Activated CD4-positive, alpha-beta T cell treated with anti-CD3 and anti-CD28 coated beads for 1 hour (primary cell): ENCODE data around the gene HAO1.
"Not testable (repeated sequence)": the region's sequence is repeated elsewhere in the genome, so short reads cannot be mapped to it uniquely, and the experiment has no call there.

Source experiments
- DNase-seq: peaks from one replicate; pipeline ENCODE4 v3.0.0-alpha.2; 2020

The HAO1 gene

DNA sequence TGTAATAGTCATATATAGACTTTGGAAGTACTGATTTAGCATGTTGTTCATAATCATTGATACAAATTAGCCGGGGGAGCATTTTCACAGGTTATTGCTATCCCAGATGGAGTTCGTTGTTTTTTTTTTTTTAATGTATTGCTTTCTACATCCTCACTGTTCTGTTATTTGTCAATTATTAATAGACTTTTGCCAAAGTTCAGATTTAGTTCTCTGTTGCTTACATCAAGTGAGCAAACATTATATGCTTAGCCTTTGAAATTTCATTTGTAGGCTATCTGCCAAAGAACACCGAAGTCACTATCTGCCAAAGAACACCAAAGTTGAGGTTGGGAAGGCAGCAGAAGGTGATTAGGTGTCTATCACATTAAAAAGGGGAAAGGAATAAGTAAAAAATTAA is at the start of gene HAO1:
TSS of gene HAO1 (minus strand) at position 118 of the 400 bp plus-strand sequence. CDS start at position 82, 36 bp downstream.
- DNase-seq, result no peak

DNA sequence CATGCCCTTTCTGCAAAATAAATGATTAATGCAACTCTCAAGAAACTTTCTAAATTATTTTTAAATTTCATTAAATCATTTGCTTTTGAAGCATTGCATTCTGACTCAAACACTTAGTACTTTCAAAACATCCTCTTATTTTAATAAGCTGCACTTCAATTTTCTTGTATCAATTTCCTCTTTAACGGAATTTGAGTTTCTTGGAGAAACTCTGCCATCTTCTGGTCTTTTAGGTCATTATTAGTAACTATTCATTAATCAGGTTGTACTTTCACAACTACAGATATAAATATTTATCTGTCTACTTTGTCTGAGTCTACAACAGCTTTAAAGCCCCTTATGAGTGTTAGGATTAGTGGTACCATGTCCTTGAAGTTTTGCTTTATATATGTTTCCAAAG is 49.1 kb upstream of the HAO1 start:
- no peak for DNase-seq

DNA sequence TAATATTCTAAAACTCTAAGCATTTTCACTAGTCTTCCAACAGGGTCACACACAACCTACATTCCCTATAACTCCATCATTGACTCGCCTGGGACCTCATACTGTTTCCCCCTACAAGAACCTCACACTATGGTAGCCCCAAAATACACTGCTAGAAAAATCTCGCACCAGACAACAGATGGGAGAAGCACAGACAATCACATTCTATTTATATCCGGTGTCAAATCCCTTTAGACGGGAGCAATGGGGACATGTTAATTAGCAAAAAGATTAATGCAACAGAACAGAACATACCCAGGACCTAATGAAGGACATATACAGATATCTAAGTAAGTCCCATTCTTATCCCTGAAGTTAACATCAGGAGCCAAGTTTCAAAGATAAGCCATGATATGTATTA is 45.7 kb upstream of the HAO1 start:
- no peak for DNase-seq

DNA sequence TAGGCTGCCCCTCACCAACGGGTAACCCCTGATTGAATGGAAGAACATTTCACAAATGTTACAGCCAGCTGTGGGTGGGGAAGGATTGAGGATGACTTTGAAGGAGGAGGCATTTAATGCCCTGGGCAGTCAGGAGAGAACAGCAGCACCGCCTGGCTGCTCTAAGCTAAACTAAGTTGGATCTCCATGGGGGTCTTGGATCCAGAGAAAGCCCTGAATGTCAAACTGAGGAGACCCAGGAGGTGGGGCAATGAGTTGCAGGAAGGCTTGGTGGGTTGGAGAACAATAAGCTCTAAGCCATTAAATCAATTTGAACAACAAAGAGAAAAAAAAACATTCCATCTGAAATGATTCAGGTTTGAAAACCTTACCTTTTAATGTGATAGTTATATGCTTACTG is 43.9 kb upstream of the HAO1 start:
- no peak for DNase-seq

- no peak for DNase-seq
Observed at GRCh38 chr20:7981374-7981773, 41.1 kb upstream of the HAO1 start.

DNA sequence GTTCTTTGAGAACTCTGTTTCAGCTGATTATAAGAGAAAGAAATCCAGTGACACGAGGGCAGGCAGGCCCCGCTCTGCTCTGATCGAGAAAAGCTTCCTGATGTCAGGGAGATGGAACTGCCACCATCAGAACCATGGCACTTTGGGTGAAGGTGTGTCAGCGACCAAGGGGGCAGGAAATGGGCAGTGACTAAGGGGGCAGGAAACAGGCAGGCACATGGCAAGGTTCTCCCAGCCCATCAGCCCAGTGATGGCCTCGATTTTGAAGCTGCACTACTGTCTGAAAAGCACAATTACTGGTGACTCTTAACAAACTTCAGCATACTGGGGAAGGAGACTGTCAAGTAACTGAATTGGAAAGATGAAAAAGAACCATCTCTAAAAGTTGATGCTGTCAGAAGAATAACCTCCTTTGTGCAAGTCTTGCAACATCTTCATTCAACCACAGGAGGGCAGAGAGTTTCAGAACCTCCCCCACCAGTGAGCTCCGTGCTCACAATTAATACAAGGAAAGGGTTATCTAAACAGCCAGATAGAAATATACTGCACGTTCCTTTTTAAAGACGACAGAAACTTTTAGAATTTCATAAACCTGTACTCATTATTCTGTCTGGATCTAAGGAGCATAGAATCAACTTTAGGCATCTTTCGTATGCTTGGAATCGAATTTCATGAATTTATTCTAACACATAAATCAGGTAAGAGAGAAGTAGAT is 40.2 kb upstream of the HAO1 start:
- no peak for DNase-seq

DNA sequence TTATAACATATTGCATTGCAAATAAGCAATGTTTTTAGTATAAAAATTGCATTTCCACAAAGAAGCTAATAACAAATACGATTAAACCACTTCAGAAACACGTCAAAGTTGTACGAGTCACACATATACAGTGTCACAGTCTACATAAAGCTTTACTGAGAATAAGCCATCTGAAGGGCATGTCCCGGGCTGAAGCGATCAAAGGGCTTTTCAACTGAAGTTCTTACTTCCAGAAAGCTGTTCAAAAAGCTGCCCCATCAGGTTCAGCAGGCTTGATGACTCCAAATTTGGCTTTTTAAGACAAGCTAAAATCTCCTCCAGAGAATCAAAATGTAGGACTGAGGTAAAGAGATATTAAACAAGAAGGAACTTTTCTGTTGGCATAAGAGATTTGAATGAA is 37.5 kb upstream of the HAO1 start:
- DNase-seq, result no peak

DNA sequence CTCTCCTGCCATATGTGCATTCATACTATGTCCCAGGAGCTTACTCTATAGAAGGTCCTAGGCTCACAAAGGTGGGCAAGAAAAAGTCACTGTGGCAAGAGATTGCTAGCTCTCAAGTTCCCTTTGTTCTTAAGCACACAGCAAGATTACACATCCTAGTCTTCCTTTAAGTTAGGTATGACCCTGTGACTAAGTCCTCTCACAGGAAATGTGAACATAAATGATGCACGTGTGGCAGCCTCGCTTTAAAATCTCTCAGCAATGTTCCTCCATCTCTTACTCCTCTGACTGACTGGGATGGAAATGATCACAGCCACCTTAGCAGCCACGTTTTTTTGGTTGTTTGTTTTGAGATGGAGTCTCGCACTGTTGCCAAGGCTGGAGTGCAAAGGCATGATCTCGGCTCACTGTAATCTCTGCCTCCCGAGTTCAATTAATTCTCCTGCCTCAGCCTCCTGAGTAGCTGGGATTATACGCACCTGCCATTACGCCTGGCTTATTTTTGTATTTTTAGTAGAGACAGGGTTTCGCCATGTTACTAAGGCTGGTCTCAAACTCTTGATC is 35.7 kb upstream of the HAO1 start:
- no peak for DNase-seq

- DNase-seq, result no peak
Observed at GRCh38 chr20:7974785-7975435, 34.7 kb upstream of the HAO1 start.

- DNase-seq, result no peak
Observed at GRCh38 chr20:7971536-7972280, 31.4 kb upstream of the HAO1 start.

DNA sequence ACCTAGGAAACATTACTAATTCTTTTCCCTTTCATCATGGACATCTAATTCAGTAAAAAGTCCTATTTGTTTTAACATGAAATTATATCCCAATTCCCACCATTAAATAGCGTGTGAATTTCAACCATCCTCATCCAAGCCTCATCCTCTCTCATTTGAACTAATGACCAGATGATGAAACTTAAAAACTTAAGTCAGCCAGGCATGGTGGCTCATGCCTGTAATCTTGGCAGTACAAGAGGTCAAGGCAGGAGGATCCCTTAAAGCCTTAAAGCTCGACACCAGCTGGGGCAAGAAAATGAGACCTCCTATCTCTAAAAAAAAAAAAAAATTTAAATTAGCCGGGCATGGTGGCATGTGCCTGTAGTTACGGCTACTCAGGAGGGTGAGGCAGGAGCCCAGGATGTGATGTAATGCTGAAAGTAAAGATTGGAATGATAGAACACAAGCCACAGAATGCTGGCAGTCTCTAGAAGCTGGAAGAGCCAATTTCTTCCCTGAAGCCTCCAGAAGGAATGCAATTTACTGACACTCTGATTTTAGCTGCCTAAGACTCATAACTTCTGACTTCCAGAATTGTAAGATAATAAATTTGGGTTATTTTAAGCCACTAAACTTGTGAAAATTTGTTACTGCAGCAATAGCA is 27.1 kb upstream of the HAO1 start:
- DNase-seq, result no peak

GRCh38 chr20:7966176-7966575 is 25.9 kb upstream of the HAO1 start:
- DNase-seq, result no peak

DNA sequence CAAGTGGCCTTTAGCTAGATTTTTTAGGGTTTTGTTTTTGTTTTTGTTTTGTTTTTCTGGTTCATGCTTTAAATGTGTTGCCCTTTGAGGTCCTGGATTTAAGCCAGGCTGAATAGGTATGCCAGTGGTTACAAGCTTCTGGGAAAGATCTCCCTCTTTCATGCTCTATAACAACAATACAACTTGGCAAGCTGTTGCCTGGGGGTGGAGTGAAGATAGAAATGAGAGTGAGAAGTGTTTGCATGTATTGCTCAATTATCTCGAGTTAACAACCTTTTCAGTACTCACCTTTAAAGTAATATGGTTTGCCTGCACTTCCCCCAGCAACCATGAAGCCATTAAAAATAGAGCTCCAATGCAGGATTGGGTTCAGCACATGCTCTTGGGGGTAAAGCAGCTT is 19.2 kb upstream of the HAO1 start:
- no peak for DNase-seq

- DNase-seq, result not testable (repeated sequence)
Observed at GRCh38 chr20:7956561-7956960, 16.3 kb upstream of the HAO1 start.

DNA sequence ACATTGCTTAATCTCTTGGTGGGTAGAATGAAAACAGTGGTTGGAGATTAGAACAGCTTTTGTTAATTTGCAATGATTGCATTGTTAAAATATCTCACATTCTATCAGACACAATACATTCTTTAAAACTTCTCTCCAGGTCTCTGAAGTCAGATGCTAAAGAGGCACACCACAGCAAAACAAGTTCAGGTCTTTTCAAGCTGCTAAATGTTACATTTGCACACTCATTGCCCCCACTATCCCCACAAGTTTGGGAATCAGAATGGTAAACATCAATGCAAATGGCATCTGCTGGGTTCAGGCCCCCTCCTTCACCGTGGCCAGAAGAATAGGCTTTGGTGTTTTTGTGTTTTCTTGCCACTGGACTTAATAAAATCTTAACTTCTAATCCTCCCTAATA is 10.1 kb upstream of the HAO1 start:
- no peak for DNase-seq

DNA sequence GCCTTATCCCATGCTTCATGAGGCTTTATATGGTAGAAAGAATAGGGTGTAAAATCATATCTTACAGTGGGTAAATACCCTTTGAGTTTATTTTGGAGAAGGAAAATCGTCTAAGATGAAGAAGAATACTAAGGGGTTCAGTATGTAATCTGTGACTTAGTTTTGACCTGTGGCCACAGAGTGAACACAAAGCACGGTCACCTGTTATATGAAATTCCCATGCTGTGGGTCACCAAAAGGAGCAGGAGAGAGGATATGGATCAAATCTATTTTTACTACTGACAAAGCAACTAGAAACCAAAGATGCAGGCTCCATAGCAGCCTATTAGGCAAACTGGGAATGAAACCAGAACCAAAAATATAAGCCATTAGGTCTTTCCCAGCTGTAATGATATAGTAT is 3.6 kb upstream of the HAO1 start:
- no peak for DNase-seq

GRCh38 chr20:7939663-7940062 is 595 bp downstream of the HAO1 start:
- no peak for DNase-seq

DNA sequence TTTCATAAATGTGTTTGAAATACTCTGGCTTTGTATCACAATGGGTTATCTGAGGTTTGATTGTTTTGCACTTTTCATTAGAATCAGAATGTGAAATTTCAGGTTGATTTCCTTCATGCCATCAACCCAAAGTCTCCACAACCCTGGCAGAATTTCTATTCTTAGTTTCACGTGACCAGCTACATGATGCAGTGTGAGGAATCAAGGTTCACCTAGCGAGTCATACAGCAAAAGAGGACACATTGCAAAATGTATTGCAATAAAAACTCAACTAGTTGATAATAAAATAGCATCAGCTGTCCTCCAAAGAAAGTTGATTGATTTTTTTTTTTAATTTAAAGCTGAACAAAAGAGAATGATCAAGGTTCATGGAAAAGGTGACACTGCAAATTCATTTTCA is 2.2 kb downstream of the HAO1 start:
- DNase-seq, result no peak

- DNase-seq, result no peak
Observed at GRCh38 chr20:7937328-7937727, 2.9 kb downstream of the HAO1 start.

- no peak for DNase-seq
Observed at GRCh38 chr20:7935027-7935551, 5.2 kb downstream of the HAO1 start.

DNA sequence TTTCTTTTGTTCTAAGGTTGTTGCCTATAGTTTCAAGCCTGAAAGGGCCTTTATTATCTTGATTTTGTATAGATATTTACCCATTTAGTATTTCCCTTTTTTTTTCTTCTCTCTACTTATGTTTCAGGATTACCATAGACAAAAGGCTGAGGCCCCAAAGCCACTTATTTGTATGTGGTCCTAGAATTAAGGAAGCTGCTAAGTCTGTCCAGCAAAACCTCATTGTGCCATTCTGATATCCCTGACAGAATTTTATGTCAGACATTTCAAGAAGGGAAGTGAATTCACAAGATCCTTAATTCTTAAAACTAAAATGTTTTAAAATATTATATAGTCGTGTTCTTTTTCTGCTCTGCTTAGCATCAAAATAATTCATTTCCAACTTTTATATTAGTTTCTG is 6.9 kb downstream of the HAO1 start:
- no peak for DNase-seq

DNA sequence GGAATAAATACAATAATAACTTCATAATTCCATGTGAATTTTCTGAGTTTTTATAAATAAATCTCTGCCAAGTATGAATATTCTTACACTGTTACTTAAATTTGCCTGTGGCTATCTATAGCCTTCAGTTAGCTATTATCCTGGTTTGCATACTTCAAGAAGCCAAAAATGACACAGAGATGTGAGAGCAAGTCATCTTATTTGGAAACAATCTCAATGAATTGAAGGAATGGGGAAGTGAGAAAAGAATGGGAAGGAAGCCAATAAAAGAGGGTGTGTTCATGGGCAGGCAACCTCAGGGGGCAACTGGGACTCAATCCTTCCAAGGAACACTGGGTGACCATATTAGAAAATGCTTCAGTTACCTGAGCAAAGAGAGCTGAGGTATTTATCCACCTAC is 9.9 kb downstream of the HAO1 start:
- no peak for DNase-seq

DNA sequence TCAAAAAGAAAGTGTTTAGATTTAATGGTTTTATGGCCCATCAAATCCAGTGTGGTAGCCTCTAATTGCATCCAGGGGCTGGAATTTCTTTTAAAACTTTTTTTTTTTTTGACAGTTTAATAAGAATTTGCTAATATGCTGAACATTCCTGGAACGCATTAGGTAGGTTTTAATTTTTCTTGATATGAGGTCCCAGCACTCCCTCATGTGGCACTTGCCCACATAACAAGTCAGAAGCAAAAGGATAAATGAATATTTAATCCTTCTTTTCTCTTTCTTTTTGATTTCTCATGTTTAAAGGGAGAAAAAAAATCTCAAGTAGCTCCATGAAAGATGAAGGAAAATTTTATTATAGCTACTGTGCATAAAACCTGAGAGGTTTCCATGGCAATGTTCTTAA is 13.5 kb downstream of the HAO1 start:
- no peak for DNase-seq
